Measurements from ENCODE around the gene GP9. TPM values are rescaled to one million over a fixed set of nuclear protein-coding genes. Genes with fewer than 3 reads are reported as not detected.

Gene GP9
- total RNA-seq, 4 donors from 2014 or later = 0.35 TPM; not detected in 3

DNA sequence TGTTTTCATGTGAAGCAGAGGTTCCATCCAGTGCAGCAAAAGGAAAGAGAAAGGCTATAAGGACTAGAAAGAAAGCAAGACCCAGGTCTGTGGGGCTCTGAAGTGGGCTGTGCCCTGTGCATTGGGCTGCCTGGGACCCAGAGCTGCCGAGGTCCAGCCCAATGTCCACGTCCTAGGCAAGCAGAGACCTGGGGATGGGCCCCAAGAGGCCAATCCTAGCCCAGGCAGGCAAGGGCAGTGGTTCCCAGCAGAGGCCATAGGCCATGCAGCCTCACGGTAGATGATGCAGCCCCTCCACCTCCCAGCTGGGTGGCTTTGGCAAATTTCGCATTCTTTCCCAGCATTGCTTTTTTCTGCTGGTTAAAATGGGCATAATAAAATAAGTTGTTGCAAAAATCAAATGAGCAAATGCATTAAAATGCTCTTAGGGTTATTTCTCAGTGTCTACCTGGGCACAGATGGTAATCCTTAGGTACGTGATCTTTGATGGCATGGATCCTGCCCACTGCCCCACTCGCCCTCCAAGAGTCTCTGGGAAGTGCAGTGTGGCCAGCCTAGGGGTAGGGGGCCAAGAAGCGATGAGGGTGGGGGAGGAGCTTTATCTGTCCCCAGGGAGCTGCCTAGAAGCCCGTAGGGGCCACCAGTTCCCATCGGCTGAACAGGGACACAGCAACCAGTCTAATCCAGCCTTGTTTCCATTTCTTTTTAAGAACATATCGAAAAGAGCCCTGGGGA, 22.3 kb upstream of the GP9 start:
- DNase-seq = no peak
- intact Hi-C loops (cut with DNase I; ENCODE audit: low total_unique reads) = no loop called here
- no peaks in the 10 kb centered on the region for H3K4me1 ChIP-seq
- H3K9me3 ChIP-seq = no peaks in the 10 kb centered on the region
- no peak overlapping the region for H3K27ac ChIP-seq
- TF ChIP-seq, protein P1, sequence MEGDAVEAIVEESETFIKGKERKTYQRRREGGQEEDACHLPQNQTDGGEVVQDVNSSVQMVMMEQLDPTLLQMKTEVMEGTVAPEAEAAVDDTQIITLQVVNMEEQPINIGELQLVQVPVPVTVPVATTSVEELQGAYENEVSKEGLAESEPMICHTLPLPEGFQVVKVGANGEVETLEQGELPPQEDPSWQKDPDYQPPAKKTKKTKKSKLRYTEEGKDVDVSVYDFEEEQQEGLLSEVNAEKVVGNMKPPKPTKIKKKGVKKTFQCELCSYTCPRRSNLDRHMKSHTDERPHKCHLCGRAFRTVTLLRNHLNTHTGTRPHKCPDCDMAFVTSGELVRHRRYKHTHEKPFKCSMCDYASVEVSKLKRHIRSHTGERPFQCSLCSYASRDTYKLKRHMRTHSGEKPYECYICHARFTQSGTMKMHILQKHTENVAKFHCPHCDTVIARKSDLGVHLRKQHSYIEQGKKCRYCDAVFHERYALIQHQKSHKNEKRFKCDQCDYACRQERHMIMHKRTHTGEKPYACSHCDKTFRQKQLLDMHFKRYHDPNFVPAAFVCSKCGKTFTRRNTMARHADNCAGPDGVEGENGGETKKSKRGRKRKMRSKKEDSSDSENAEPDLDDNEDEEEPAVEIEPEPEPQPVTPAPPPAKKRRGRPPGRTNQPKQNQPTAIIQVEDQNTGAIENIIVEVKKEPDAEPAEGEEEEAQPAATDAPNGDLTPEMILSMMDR (IDR thresholded peaks at IDR 0.05) = no peak
- TF ChIP-seq POLR2A (IDR thresholded peaks at IDR 0.05) = no peak
- no peaks in the 10 kb centered on the region for H3K27me3 ChIP-seq
- no peak overlapping the region for H3K4me3 ChIP-seq
- no peaks in the 10 kb centered on the region for H3K36me3 ChIP-seq

DNA sequence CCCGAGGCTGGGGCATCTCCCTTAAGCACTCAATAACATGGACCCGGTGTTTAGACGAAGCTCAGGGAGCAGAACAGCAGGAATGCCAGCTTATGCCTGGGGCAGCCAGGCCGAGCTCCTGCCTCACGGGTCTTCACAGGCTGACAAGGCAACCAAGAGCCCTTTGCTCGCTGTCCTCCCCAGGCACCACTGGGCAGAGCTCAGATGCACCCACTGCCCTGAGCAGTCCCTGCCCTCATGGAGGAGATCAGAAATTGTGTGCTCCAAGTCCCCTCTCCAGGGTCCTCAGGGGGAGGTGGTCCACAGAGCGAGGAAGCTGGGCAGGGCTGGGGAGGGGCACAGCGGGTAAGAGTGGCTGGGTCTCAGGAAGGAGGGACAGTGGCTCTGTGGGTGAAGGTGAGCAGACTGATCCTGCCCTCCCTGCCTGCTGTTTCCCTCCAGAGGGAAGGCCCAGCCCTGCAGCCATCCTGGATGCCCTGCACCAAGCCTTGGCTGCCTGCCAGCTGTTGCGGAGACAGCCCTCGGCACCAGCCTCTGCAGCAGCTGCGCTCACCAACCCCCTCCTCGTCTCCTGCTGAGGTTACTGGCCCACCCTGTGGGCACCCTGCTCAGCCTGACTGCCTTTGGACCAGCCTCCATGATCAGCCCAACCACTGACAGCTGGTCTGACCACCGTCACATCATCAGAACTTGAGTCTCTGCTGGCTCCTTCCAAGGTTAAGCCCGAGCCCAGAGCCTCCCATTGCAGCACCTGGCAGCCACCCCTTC, 21.1 kb upstream of the GP9 start:
- TF ChIP-seq POLR2A (IDR thresholded peaks at IDR 0.05) = no peak
- TF ChIP-seq, protein P1 (IDR thresholded peaks at IDR 0.05) = no peak
- Histone ChIP-seq H3K27ac (no peak overlapping the region), H3K36me3 (no peaks in the 10 kb centered on the region), H3K27me3 (no peaks in the 10 kb centered on the region), H3K4me1 (no peaks in the 10 kb centered on the region), H3K9me3 (no peaks in the 10 kb centered on the region), H3K4me3 (no peak overlapping the region)
- DNase-seq = no peak
- intact Hi-C loops (cut with DNase I; ENCODE audit: low total_unique reads) = no loop called here

DNA sequence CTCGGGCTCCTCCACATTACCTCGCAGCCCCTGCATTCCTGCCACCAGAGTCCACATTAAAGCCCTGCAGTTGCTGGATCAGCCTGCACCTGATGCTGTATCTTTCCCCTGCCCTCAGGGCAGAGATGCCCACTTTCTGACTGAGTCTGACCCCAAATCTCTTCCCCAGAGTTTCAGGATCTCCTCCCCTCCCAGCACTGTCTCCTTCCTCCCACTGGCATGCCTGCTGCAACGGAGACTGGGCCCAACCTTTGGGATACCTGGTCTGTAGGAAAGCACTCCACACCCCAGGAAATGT, 20.6 kb upstream of the GP9 start:
- Histone ChIP-seq H3K27me3 (no peaks in the 10 kb centered on the region), H3K9me3 (no peaks in the 10 kb centered on the region), H3K27ac (no peak overlapping the region), H3K36me3 (no peaks in the 10 kb centered on the region), H3K4me3 (no peak overlapping the region), H3K4me1 (no peaks in the 10 kb centered on the region)
- TF ChIP-seq POLR2A (IDR thresholded peaks at IDR 0.05) = no peak
- TF ChIP-seq, protein P1 (IDR thresholded peaks at IDR 0.05) = no peak
- intact Hi-C loops (cut with DNase I; ENCODE audit: low total_unique reads) = no loop called here
- DNase-seq = no peak

DNA sequence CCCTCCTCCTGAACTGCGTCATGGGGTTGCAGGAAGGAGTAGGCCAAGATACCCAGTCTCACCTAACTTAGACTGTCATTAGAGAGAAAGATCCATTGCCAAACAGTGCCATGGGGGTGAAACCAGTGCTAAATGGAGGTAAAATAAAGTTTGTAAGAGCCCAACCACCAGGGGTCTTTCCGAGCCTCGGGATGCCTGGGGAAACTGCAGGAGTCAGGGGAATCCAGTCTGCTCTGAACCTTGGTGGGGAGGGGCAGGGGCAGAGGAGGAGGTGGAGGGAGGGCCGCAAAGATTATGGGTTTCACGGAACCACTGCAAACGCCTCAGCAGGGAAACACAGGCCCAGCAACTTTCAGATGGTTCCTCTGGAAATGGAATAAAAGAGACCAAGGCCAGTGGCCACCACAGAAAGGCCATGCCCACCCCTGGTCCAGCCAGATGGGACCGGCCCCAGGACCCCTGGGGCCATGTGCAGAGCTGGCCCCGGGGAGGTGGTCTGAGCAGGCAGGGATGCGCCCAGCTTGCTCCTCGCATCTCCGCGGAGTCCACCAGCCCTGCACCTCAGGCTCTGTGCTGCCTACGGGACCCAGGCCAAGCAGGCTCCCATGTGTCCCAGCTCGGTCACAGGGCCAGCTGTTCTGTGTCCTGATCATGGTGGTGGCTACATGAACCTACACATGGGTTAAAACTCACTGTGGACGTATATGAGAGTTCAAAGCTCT, 19.8 kb upstream of the GP9 start:
- DNase-seq = no peak
- Histone ChIP-seq H3K36me3 (no peaks in the 10 kb centered on the region), H3K4me1 (peaks cover 0 to 3% of the 10 kb centered on the region in 2 donors), H3K9me3 (no peaks in the 10 kb centered on the region), H3K27me3 (peaks cover 0 to 2% of the 10 kb centered on the region in 2 donors), H3K27ac (no peak overlapping the region), H3K4me3 (no peak overlapping the region)
- intact Hi-C loops (cut with DNase I; ENCODE audit: low total_unique reads) = no loop called here
- TF ChIP-seq POLR2A (IDR thresholded peaks at IDR 0.05) = no peak
- TF ChIP-seq, protein P1 (IDR thresholded peaks at IDR 0.05) = no peak

DNA sequence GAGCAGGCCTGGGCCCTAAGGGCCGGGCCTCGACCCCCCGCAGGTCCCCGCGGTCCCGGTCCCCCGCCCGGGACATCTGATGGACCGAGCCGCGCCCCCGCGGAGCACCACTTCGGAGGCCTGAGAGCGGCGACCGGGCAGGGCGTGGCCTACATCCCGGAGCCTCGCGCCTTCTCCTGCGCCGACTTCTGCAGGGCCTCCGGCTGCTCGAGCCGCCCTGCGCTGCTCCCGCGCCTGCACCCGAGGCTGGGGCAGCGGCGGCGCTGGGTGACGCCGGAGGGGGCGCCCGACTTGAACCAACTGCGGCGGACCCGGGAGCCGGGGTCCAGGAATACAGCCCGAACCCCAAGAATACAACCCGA, 14.9 kb upstream of the GP9 start:
- Histone ChIP-seq H3K4me1 (peaks cover 0 to 4% of the 10 kb centered on the region in 2 donors), H3K27me3 (peaks cover 0 to 10% of the 10 kb centered on the region in 2 donors), H3K4me3 (peak overlapping the region in 1 of 2 donors; percentile 1), H3K27ac (no peak overlapping the region), H3K36me3 (no peaks in the 10 kb centered on the region), H3K9me3 (no peaks in the 10 kb centered on the region)
- DNase-seq = no peak
- intact Hi-C loops (cut with DNase I; ENCODE audit: low total_unique reads) = no loop called here
- TF ChIP-seq POLR2A (IDR thresholded peaks at IDR 0.05) = no peak
- TF ChIP-seq, protein P1 (IDR thresholded peaks at IDR 0.05) = no peak
